ENCODE data around the gene SLCO3A1.

The SLCO3A1 gene

GRCh38 chr15:91929509-91929908 is 76.0 kb downstream of the SLCO3A1 start:
- DNase-seq: peak in 1 of 10 donors; percentile 77
- intact Hi-C loops (cut with DNase I): no loop called here

- DNase-seq: no peak
These were observed 76.6 kb downstream of the SLCO3A1 start for GRCh38 chr15:91930092-91930491.

GRCh38 chr15:91936182-91936775 is 82.8 kb downstream of the SLCO3A1 start:
- DNase-seq: no peak
- intact Hi-C loops (cut with DNase I): no loop called here

More at GRCh38 chr15:91930092-91930491, 76.6 kb downstream of the SLCO3A1 start:
- intact Hi-C loops (cut with DNase I): no loop called here

- intact Hi-C loops (cut with DNase I): no loop called here
- DNase-seq: no peak
These were observed 83.4 kb downstream of the SLCO3A1 start for GRCh38 chr15:91936927-91937326.

GRCh38 chr15:91938136-91938535 is 84.6 kb downstream of the SLCO3A1 start:
- no peak for DNase-seq
- intact Hi-C loops (cut with DNase I): no loop called here

GRCh38 chr15:91939403-91939831 is 85.9 kb downstream of the SLCO3A1 start:
- intact Hi-C loops (cut with DNase I): no loop called here
- no peak for DNase-seq

GRCh38 chr15:91940496-91941381 is 87.2 kb downstream of the SLCO3A1 start:
- intact Hi-C loops (cut with DNase I): loop anchor here (10.0 kb wide), 1 partner anchor 636 kb away; no protein-coding TSS in a partner anchor
- no peak for DNase-seq

- DNase-seq: no peak
- intact Hi-C loops (cut with DNase I): loop anchor here (1.0 to 10.0 kb wide), 2 partner anchors 88 to 637 kb away; no protein-coding TSS in a partner anchor
These were observed 88.6 kb downstream of the SLCO3A1 start for GRCh38 chr15:91941871-91942658.

- peak in 3 of 10 donors; percentile 33 to 47 (median 39) for DNase-seq
- intact Hi-C loops (cut with DNase I): loop anchor here (1.0 to 10.0 kb wide), 2 partner anchors 89 to 638 kb away; no protein-coding TSS in a partner anchor
These were observed 89.3 kb downstream of the SLCO3A1 start for GRCh38 chr15:91942720-91943394.

GRCh38 chr15:91944331-91944730 is 90.8 kb downstream of the SLCO3A1 start:
- intact Hi-C loops (cut with DNase I): loop anchor here (10.0 kb wide), 1 partner anchor 640 kb away; no protein-coding TSS in a partner anchor
- DNase-seq: peak in 2 of 10 donors; percentile 36 to 87

GRCh38 chr15:91945385-91945784 is 91.9 kb downstream of the SLCO3A1 start:
- intact Hi-C loops (cut with DNase I): loop anchor here (10.0 kb wide), 1 partner anchor 641 kb away; no protein-coding TSS in a partner anchor
- no peak for DNase-seq

- intact Hi-C loops (cut with DNase I): loop anchor here (10.0 kb wide), 1 partner anchor 641 kb away; no protein-coding TSS in a partner anchor
These were observed 92.6 kb downstream of the SLCO3A1 start for GRCh38 chr15:91946075-91946474.

GRCh38 chr15:91946581-91947292 is 93.2 kb downstream of the SLCO3A1 start:
- intact Hi-C loops (cut with DNase I): loop anchor here (10.0 kb wide), 1 partner anchor 642 kb away; no protein-coding TSS in a partner anchor
- DNase-seq: no peak

More at GRCh38 chr15:91946075-91946474, 92.6 kb downstream of the SLCO3A1 start:
- no peak for DNase-seq

GRCh38 chr15:91947293-91947679 is 93.8 kb downstream of the SLCO3A1 start:
- DNase-seq: no peak
- intact Hi-C loops (cut with DNase I): loop anchor here (10.0 kb wide), 1 partner anchor 642 kb away; no protein-coding TSS in a partner anchor

GRCh38 chr15:91947683-91948608 is 94.4 kb downstream of the SLCO3A1 start:
- intact Hi-C loops (cut with DNase I): loop anchor here (10.0 kb wide), 1 partner anchor 643 kb away; no protein-coding TSS in a partner anchor

GRCh38 chr15:91949361-91949760 is 95.9 kb downstream of the SLCO3A1 start:
- intact Hi-C loops (cut with DNase I): loop anchor here (10.0 kb wide), 1 partner anchor 645 kb away; no protein-coding TSS in a partner anchor
- no peak for DNase-seq

More at GRCh38 chr15:91947683-91948608, 94.4 kb downstream of the SLCO3A1 start:
- no peak for DNase-seq

- no peak for DNase-seq
- intact Hi-C loops (cut with DNase I): loop anchor here (10.0 kb wide), 1 partner anchor 125 kb away; no protein-coding TSS in a partner anchor
These were observed 96.5 kb downstream of the SLCO3A1 start for GRCh38 chr15:91950054-91950453.
